22Rv1 (cell line): ENCODE results near the gene ANKRD33.

Experiments
- CTCF ChIP-seq: fragments of 450-650 bp; IDR thresholded peaks from 2 replicates; pipeline ENCODE4 v1.5.1; 2017; ENCODE audit warnings: mild to moderate bottlenecking
- ZFX ChIP-seq: fragments of 450-650 bp; IDR thresholded peaks from 2 replicates; pipeline ENCODE4 v1.6.1; 2017; ENCODE audit warnings: antibody characterized with exemption, borderline replicate concordance

- no peak; the same call in 1 of the 2 replicates for TF ChIP-seq CTCF
- no peak for TF ChIP-seq ZFX
Observed at GRCh38 chr12:51889216-51890132, 1.6 kb downstream of the ANKRD33 start.
